CD4-positive, alpha-beta T cell (primary cell): ENCODE results near the gene NUFIP1. TPM values are rescaled to one million over a fixed set of nuclear protein-coding genes. Genes with fewer than 3 reads are reported as not detected.

Experiments used
- ATAC-seq: fragments of 200-7000 bp; cut with Tn5 transposase; one replicate; pipeline ENCODE4 v1.10.0; 2022; ENCODE audit warnings: mild to moderate bottlenecking; ENCODE audit not compliant: poor library complexity
- CTCF ChIA-PET: fragments of 350-600 bp; sonication (Branson Sonifier 250); formaldehyde crosslinking; loops from one replicate; lab custom pipeline; 2021; ENCODE audit warnings: antibody characterized with exemption, inconsistent platforms; lab: Charles Lee
- POLR2A ChIA-PET: fragments of 350-600 bp; sonication (Branson Sonifier 250); formaldehyde crosslinking; loops from one replicate; lab custom pipeline; 2021; ENCODE audit warnings: antibody characterized with exemption, inconsistent platforms; lab: Charles Lee
- DNase-seq, 14 experiments: peaks; one replicate each; pipeline ENCODE4 v3.0.0-alpha.2; 2013 to 2020; ENCODE audit warnings: mixed read lengths in 2 of 14
- H3K27ac ChIP-seq, 2 donors: one replicate each; pipeline versions ENCODE4 v1.5.1 to v1.7.0; 2013; ENCODE audit warnings: low read length in 2 of 2, low read depth in 1 of 2, mild to moderate bottlenecking in 1 of 2
- H3K27me3 ChIP-seq, 2 experiments: 1 replicate in 1 of 2; 2 replicates in 1 of 2; pipeline versions ENCODE4 v1.6.1 to v1.7.0; 2013; ENCODE audit warnings: low read length in 2 of 2, control low read depth in 1 of 2, mild to moderate bottlenecking in 1 of 2, moderate library complexity in 1 of 2; ENCODE audit not compliant: insufficient read depth in 2 of 2, control insufficient read depth in 1 of 2
- H3K36me3 ChIP-seq: one replicate; pipeline ENCODE4 v1.6.1; 2013; ENCODE audit warnings: low read length, control low read depth; ENCODE audit not compliant: insufficient read depth
- H3K4me1 ChIP-seq: one replicate; pipeline ENCODE4 v1.6.1; 2013; ENCODE audit warnings: low read length, control low read depth; ENCODE audit not compliant: insufficient read depth
- H3K4me3 ChIP-seq: one replicate; pipeline ENCODE4 v1.5.1; 2013; ENCODE audit warnings: mild to moderate bottlenecking, low read length, moderate library complexity
- H3K9me3 ChIP-seq, 2 experiments: 1 replicate in 1 of 2; 2 replicates in 1 of 2; pipeline versions ENCODE4 v1.6.1 to v1.7.0; 2013; ENCODE audit warnings: low read length in 2 of 2, mild to moderate bottlenecking in 2 of 2, control low read depth in 1 of 2, moderate library complexity in 1 of 2; ENCODE audit not compliant: control insufficient read depth in 1 of 2, insufficient read depth in 1 of 2
- H3K27ac Mint-ChIP-seq: one replicate; pipeline ENCODE4 v1.8.0; 2020; ENCODE audit warnings: mixed read lengths
- H3K27me3 Mint-ChIP-seq: one replicate; pipeline ENCODE4 v1.8.0; 2021; ENCODE audit warnings: mixed read lengths
- H3K36me3 Mint-ChIP-seq: one replicate; pipeline ENCODE4 v1.8.0; 2021; ENCODE audit warnings: low read depth, mixed read lengths
- H3K4me1 Mint-ChIP-seq: one replicate; pipeline ENCODE4 v1.8.0; 2021; ENCODE audit warnings: low read depth, mixed read lengths
- H3K4me3 Mint-ChIP-seq: one replicate; pipeline ENCODE4 v1.8.0; 2020; ENCODE audit warnings: mild to moderate bottlenecking, mixed read lengths
- H3K9me3 Mint-ChIP-seq: one replicate; pipeline ENCODE4 v1.8.0; 2020; ENCODE audit warnings: mixed read lengths
- intact Hi-C, 2 experiments: fragments of 100-400 bp; cut with DNase I in 1 of 2; cut with micrococcal nuclease in 1 of 2; formaldehyde crosslinking; loops; one replicate each; pipeline versions ENCODE4 v1.15.1 to v1.9.0; 2023 to 2025; cut with DNase I, micrococcal nuclease
- total RNA-seq, 174 experiments: library from RNA in 2 of 174; stranded (reverse) in 2 of 174; gene quantifications; one replicate each; pipeline ENCODE4 v1.2.3 and lab custom pipeline; 2021 to 2026
- TF ChIP-seq, protein P1 (sequence below): fragments of 200-600 bp; IDR thresholded peaks from one replicate; pipeline ENCODE4 v1.8.0; 2022; ENCODE audit warnings: antibody characterized with exemption, mild to moderate bottlenecking

The NUFIP1 gene
- total RNA-seq, 2 experiments from 2014 or later = 4.3 to 4.4 TPM

DNA sequence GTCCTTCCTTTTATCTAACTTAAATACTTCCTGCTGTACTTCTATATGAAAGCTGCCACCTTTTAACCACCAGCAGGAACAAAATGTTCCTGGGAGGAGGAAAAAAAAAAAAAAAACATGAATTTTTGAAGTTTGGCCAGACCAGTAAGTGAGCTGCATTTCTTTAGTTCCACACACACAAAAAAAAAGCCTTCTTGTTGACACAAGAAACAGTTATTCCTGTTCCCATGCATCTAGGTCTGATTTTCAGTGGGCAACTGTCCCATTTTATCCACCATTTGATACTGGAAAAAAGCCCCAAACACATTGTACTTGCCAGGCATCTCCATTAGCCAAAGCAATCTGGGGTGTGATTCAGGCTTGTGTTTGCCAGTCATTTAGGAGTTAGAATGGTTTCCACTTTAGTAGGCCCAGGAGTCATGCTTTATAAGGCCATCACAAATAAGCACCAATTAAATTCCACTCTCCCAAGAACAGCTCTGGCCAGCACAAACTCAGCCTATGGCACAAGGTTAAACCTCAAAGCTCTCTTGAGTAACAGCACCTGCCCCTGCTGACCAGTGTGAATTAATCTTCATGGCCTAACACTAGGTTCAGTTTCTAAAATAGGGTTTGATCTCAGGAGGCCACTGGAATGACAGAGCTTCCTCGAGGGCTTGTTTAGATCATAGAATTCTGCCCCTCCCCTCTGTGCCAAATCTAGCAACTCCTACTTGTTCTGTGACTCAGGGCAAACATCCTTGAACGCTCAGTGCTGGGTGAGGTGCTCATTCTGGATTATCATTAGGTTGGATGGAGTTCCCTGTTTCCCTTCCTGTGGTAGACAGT lies 67.1 kb downstream of the NUFIP1 start:
- intact Hi-C loops = no loop called here
- TF ChIP-seq, protein P1, sequence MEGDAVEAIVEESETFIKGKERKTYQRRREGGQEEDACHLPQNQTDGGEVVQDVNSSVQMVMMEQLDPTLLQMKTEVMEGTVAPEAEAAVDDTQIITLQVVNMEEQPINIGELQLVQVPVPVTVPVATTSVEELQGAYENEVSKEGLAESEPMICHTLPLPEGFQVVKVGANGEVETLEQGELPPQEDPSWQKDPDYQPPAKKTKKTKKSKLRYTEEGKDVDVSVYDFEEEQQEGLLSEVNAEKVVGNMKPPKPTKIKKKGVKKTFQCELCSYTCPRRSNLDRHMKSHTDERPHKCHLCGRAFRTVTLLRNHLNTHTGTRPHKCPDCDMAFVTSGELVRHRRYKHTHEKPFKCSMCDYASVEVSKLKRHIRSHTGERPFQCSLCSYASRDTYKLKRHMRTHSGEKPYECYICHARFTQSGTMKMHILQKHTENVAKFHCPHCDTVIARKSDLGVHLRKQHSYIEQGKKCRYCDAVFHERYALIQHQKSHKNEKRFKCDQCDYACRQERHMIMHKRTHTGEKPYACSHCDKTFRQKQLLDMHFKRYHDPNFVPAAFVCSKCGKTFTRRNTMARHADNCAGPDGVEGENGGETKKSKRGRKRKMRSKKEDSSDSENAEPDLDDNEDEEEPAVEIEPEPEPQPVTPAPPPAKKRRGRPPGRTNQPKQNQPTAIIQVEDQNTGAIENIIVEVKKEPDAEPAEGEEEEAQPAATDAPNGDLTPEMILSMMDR = no peak
- Histone ChIP-seq H3K36me3 (no peaks in the 10 kb centered on the region), H3K27me3 (no peaks in the 10 kb centered on the region), H3K4me1 (peaks cover 19% of the 10 kb centered on the region), H3K27ac (no peak overlapping the region), H3K4me3 (no peak overlapping the region), H3K9me3 (no peaks in the 10 kb centered on the region)
- H3K4me1 Mint-ChIP-seq = no peaks in the 10 kb centered on the region
- H3K9me3 Mint-ChIP-seq = no peaks in the 10 kb centered on the region
- no peak for DNase-seq
- H3K4me3 Mint-ChIP-seq = no peak overlapping the region
- ChIA-PET CTCF (no interaction called here), POLR2A (no interaction called here)
- no peaks in the 10 kb centered on the region for H3K36me3 Mint-ChIP-seq
- H3K27me3 Mint-ChIP-seq = peaks cover 10% of the 10 kb centered on the region
- H3K27ac Mint-ChIP-seq = no peak overlapping the region
- ATAC-seq = no peak

- H3K27ac Mint-ChIP-seq = peak overlapping the region; percentile 57
- ChIA-PET POLR2A (interaction anchor here (0.6 kb wide), 1 partner anchor 542 kb away, joined by 4 read pairs; no protein-coding TSS in a partner anchor), CTCF (no interaction called here)
- TF ChIP-seq, protein P1 = no peak
- Histone ChIP-seq H3K36me3 (no peaks in the 10 kb centered on the region), H3K4me3 (no peak overlapping the region), H3K9me3 (no peaks in the 10 kb centered on the region), H3K4me1 (peaks cover 19% of the 10 kb centered on the region), H3K27me3 (no peaks in the 10 kb centered on the region), H3K27ac (no peak overlapping the region)
- H3K4me1 Mint-ChIP-seq = no peaks in the 10 kb centered on the region
- no peak for DNase-seq
- peak overlapping the region; percentile 16 for H3K4me3 Mint-ChIP-seq
- peaks cover 8% of the 10 kb centered on the region for H3K27me3 Mint-ChIP-seq
- no peak for ATAC-seq
- no peaks in the 10 kb centered on the region for H3K9me3 Mint-ChIP-seq
- intact Hi-C loops = no loop called here
- H3K36me3 Mint-ChIP-seq = no peaks in the 10 kb centered on the region
Observed at GRCh38 chr13:44921246-44921877, 67.9 kb downstream of the NUFIP1 start.

DNA sequence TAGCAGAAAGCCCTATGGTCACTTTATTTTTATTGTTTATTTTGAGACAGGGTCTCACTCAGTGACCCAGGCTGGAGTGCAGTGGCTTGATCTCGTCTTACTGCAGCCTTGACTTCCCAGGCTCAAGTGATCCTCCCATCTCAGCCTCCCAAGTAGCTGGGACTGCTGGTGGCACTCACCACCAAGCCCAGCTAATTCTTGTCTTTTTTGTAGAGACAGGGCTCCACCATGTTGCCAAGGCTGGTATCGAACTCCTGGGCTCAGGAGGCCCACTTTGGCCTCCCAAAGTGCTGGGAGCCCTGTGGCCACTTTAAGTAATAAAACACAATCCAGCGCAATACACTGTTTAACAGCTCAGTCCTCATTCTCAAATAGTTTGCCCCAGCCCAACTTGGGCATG lies 69.3 kb downstream of the NUFIP1 start:
- Mint-ChIP-seq H3K27ac (peak overlapping the region; percentile 50), H3K9me3 (no peaks in the 10 kb centered on the region), H3K27me3 (peaks cover 4% of the 10 kb centered on the region), H3K4me3 (peak overlapping the region; percentile 50), H3K4me1 (peaks cover 5% of the 10 kb centered on the region), H3K36me3 (no peaks in the 10 kb centered on the region)
- POLR2A ChIA-PET = no interaction called here
- CTCF ChIA-PET = no interaction called here
- TF ChIP-seq, protein P1 = no peak
- ATAC-seq (no peak), DNase-seq (no peak)
- intact Hi-C loops = no loop called here
- Histone ChIP-seq H3K27me3 (no peaks in the 10 kb centered on the region), H3K9me3 (no peaks in the 10 kb centered on the region), H3K4me3 (no peak overlapping the region), H3K27ac (no peak overlapping the region), H3K4me1 (peaks cover 19% of the 10 kb centered on the region), H3K36me3 (no peaks in the 10 kb centered on the region)
